ENCODE measurements around the gene CACNA1D. TPM values are rescaled to one million over a fixed set of nuclear protein-coding genes. Genes with fewer than 3 reads are reported as not detected.

CACNA1D gene
- total and polyA plus RNA-seq, 8 donors = 5.3 to 22.8 (median 11.6) TPM

DNA sequence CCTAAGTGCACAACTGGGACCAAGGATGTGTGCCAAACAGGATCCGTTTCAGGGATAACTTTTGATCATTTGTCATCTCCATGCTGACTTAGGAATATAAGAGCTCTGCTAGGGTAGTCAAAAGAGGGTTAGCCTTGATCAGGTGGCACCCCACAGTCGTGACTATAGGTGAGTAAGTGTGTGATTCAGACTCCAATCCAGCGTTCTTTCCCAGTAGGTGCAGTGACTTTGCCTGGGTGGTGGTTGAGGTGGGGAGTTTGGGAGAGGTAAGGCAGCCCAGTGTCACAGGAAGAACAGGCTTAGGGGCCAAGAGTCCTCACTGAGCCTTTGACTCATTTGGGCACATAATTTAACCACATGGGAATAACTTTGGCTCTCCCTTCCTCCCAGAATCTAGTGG lies 300.8 kb downstream of the CACNA1D start:
- Histone ChIP-seq H3K4me3 (no peak overlapping the region), H3K27ac (no peak overlapping the region), H3K4me1 (no peaks in the 10 kb centered on the region), H3K36me3 (no peaks in the 10 kb centered on the region), H3K9me3 (no peaks in the 10 kb centered on the region), H3K27me3 (no peaks in the 10 kb centered on the region)
- DNase-seq (no peak), ATAC-seq (no peak), FAIRE-seq (no peak)
- 43 to 61% methylated on average over 3 of the region's 3 CpGs for WGBS, 2 donors
- TF ChIP-seq CTCF (IDR thresholded peaks at IDR 0.05) = no peak
- intact Hi-C loops (cut with DNase I) = no loop called here

DNA sequence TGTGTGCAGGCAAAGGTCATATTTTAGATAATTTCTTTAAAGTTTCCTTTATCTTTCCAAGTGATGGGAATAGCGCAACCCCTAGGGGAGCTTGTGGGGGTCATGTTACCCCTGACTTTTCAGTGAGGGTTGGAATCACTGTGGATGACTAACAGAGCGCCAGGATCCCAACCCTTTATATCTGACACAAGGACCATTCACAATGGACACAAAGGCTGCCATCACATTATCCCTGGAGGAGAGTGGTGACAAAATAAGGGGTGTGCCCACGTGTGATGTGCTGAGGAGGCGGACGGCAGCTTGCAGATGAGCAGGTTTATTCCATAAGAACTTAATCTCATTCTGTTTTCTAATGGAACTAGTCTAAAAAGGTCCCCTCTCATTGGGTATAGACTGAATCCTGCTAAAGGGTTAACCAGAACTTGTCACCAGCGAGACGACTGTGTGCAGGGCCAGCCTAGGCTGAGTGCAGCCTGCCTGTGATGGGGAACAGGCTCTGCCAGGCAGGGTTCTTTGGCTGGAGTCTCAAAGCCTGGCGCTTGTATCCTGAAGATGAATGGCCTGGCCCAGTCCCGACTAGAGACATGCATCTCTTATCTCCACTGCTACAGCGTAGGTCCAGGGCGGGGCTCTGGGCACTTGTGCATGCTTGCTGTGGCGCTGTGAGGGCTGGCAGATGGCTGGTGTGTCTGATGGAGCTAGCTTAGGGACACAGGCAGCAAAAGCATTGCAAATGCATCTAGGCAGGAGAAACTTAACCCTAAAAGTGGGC lies 301.6 kb downstream of the CACNA1D start:
- H3K27me3 ChIP-seq = no peaks in the 10 kb centered on the region
- no peak for TF ChIP-seq CTCF (IDR thresholded peaks at IDR 0.05)
- no peak overlapping the region for H3K27ac ChIP-seq
- DNase-seq (no peak), ATAC-seq (peak in 3 of 4 donors; percentile 75 to 87 (median 75)), FAIRE-seq (no peak)
- no peak overlapping the region for H3K4me3 ChIP-seq
- H3K4me1 ChIP-seq = no peaks in the 10 kb centered on the region
- intact Hi-C loops (cut with DNase I) = no loop called here
- no peaks in the 10 kb centered on the region for H3K9me3 ChIP-seq
- WGBS, 2 donors = 33 to 40% methylated on average over 12 of the region's 12 CpGs
- no peaks in the 10 kb centered on the region for H3K36me3 ChIP-seq

DNA sequence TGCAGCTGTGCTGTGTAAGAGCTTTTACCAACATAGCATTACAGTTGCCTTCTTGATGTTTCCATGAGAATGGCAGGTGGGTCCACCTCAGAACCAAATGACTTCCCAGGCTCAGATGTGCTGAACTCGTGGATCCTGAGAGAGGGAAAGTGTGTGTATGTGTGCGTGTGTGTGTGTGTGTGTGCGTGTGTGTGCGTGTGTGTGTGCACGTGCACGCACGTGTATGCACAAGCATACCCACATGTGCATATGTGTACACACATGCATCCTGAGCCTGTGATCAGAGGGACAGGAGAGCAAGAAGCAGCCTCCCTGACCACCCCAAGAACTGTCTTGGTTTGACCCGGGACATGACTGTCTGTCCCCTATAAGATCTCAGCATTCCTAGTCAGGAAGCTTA lies 303.7 kb downstream of the CACNA1D start:
- no peaks in the 10 kb centered on the region for H3K36me3 ChIP-seq
- no peaks in the 10 kb centered on the region for H3K27me3 ChIP-seq
- DNase-seq = no peak
- H3K4me3 ChIP-seq = no peak overlapping the region
- H3K4me1 ChIP-seq = no peaks in the 10 kb centered on the region
- no peak for ATAC-seq
- 79 to 91% methylated on average over 8 of the region's 8 CpGs for WGBS, 2 donors
- H3K27ac ChIP-seq = no peak overlapping the region
- TF ChIP-seq CTCF (IDR thresholded peaks at IDR 0.05) = no peak
- FAIRE-seq = no peak
- intact Hi-C loops (cut with DNase I) = no loop called here
- no peaks in the 10 kb centered on the region for H3K9me3 ChIP-seq

DNA sequence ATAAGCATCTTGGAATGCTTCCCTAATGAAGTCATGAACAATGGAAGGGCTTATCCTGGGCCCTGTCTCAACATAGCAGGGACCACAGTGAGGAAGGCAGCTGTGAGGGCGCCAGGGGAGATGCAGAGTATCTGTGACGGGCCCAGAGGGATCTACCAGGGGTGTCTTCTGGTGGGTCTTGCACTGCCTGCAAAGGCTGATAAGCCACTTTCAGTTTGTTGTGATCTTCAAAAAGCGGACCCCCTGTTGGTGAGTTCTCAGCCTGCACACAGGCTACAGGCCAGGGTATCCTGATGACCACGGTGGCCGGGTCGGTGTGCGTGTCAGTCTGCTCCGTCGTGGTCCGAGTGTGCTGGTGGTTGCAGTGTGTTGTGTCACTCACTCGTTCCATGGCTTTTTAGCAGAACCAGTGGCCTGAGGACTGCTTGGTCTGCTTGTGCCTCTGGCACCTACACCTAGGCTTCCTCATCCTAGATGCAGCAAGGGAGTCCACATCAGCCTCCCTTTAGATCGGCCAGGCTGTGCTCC lies 305.0 kb downstream of the CACNA1D start:
- no peak for DNase-seq
- TF ChIP-seq CTCF (IDR thresholded peaks at IDR 0.05) = no peak
- 92 to 94% methylated on average over 12 of the region's 12 CpGs for WGBS, 2 donors
- no peak overlapping the region for H3K4me3 ChIP-seq
- ATAC-seq = no peak
- H3K9me3 ChIP-seq = no peaks in the 10 kb centered on the region
- intact Hi-C loops (cut with DNase I) = no loop called here
- no peak for FAIRE-seq
- H3K27ac ChIP-seq = no peak overlapping the region
- H3K27me3 ChIP-seq = no peaks in the 10 kb centered on the region
- H3K4me1 ChIP-seq = no peaks in the 10 kb centered on the region
- H3K36me3 ChIP-seq = no peaks in the 10 kb centered on the region
